Stimulated activated CD8-positive, alpha-beta memory T cell treated with anti-CD3 and anti-CD28 coated beads, Interleukin-12 subunit alpha, Interleukin-12 subunit beta, amount 100 ng/mL, for 1 hour (primary cell): ENCODE measurements around the gene DEFB124.
"Not testable (repeated sequence)": the region's sequence is repeated elsewhere in the genome, so short reads cannot be mapped to it uniquely, and the experiment has no call there.

ENCODE experiments used
- DNase-seq: peaks from one replicate; pipeline ENCODE4 v3.0.0-alpha.2; 2020; ENCODE audit warnings: low read depth

Gene DEFB124, protein sequence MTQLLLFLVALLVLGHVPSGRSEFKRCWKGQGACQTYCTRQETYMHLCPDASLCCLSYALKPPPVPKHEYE

DNA sequence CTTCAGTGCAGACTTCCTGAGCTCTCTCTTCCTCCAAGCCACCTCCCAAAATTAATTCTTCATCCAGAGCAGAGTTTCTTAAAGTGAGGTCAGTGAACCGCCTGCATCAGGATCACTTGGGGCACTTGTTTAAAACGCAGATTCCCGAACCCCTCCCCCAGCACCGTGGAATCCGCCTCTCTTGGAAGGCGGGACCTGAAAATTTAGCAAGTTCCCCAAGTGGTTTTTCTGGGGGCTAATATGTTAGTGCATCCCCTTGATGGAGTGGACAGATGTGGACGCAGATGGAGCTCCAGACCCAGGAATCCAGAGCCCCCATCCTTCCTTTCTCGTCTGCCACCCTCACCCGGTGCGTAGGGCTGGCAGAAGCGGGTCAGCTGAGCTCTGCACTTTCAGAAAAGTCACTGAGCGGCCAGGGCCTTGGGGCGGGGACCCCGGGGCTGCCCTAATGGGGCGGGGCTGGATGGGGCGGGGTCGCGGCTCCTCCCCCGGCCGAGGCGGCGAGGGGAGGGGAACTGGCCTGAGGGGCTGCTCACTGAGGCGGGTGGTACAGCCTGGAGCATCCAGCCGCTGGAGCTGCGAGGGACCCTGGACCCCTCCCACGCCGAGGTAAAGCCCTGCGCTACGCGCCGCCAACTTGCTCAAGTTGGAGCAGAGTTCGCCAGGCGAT, at the start of gene DEFB124, which contains the start of gene REM1:
DEFB124 (minus strand) TSS at position 370 of the 670 bp plus-strand sequence. CDS start 2,114 bp downstream, outside the sequence.
REM1 (plus strand) TSS at position 531 of the 670 bp plus-strand sequence. CDS start 1,158 bp downstream, outside the sequence.
- DNase-seq = no peak

- no peak for DNase-seq
These were observed 48.7 kb upstream of the DEFB124 start for GRCh38 chr20:31523361-31524283.

DNA sequence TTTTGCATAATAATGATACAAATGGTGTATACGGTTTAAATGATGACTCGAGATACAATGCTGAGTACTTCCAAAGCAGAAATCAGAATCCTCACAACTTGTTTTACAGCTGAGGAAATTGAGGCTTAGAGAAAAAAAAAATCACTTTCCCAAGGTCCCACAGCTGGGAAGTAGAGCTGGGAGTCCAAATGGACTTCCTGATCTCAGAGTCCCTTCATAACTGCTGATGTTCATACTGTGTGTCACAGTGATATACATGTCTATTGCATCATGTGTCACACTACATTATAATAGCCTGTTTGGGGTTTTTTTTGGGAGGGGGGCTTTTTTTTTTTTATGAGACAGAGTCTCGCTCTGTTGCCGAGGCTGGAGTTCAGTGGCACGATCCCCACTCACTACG, 47.8 kb upstream of the DEFB124 start:
- DNase-seq = no peak

DNA sequence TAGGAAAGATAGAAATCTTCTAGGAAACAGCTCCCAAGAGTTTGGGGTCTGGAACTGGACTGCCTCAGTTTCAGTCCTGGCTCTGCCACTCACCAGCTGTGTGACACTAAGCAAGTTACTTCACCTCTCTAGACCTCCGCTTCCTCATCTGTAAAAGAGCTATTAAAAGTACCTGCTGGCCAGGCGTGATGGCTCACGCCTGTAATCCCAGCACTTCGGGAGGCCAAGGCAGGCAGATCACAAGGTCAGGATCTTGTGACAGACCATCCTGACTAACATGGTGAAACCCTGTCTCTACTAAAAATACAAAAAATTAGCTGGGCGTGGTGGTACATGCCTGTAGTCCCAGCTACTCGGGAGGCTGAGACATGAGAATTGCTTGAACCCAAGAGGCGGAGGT, 46.3 kb upstream of the DEFB124 start:
- not testable (repeated sequence) for DNase-seq

- DNase-seq = no peak
These were observed 42.4 kb upstream of the DEFB124 start for GRCh38 chr20:31517373-31517772.

DNA sequence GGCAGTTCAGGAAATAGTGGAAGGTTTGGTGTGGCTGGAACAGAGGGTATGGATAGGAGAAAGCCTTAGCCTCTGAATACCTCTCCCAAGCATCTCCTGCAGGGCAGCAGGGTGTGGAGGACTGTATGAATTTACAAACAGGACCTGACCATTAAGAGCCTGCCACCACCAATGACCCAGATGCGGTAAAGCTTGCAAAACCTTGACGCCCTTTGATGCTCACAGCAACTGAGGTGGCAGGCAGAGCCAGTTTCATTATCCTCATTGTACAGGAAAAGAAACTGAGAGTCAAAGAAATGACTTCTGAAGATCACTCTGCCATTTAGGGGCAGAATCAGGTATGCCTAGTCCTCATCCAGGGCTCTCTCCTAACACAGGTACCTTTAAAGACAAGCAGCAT, 41.7 kb upstream of the DEFB124 start:
- DNase-seq = no peak

DNA sequence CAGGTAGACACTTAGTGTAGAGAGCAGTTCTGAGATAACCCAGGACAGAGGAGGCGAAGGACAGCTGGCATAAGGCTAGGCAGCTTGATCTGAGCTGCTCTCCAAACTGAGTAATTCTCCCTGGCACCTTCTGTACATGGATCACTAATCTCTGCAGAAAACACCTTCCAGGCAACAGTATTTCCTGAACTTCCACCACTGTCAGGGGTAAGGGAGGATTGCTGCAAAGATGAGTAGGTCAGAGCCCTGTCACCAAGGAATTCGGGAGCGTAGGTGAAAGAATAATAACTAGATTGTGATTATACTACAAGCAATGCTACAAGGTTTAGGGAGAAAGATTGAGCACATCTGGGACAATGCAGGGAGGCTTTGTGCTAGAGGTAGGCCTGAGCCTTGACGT, 41.2 kb upstream of the DEFB124 start:
- no peak for DNase-seq

- no peak for DNase-seq
These were observed 40.8 kb upstream of the DEFB124 start for GRCh38 chr20:31515775-31516107.

DNA sequence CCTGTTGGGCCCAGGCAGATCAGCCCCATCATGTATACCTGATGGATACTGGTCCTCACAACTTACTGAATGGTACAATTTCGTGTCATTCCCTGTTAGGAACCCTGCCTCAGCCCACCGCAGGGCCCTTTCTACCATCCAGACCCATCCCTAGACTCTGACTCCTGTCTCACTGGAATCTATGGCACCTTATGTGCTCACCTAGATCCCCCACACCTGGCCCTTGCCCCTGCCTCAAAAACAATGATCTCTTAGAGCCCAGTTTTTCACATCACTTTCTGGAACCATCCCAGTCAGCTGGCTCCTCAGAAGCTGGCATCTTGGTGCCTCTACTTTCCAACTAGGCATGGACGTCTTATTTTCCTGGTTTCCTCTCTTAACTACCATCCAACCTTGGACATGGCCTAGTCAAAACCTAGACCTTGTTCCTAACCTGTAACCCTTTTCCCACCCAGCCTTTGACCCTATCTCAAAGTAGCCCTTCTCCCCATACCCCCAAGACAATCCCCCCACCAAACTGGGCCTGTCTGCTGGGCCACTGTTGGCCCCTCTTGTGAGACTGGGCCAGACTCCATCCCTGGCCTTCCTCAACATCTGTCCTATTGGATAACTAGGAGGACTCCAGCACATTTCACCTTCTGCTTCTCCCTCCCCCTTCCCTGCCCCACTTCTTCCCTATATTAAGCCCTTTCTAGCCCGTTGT, 40.3 kb upstream of the DEFB124 start:
- no peak for DNase-seq

- peak; percentile 79 for DNase-seq
These were observed 39.5 kb upstream of the DEFB124 start, which contains the start of gene HM13 for GRCh38 chr20:31514154-31515071. Gene HM13, plus strand, starts transcription at chr20:31514442. Its CDS starts 110 bp downstream, at chr20:31514552.

- no peak for DNase-seq
These were observed 33.8 kb upstream of the DEFB124 start for GRCh38 chr20:31508517-31509244.

DNA sequence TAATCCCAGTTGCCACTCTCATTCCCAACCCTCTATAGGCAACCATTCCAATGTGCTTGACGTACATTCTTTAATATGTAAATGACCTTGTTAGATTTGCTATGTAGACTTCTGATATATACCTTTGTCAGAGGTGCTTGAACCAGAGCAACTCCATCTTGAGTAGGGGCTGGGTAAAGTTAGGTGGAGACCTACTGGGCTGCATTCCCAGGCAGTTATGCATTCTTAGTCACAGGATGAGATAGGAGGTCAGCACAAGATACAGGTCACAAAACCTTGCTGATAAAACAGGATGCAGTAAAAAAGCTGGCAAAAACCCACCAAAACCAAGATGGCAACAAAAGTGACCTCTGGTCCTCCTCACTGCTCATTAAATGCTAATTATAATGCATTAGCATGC, 31.0 kb upstream of the DEFB124 start:
- DNase-seq = no peak

- DNase-seq = peak; percentile 64
These were observed 28.2 kb upstream of the DEFB124 start for GRCh38 chr20:31502884-31503673.

- no peak for DNase-seq
These were observed 25.6 kb upstream of the DEFB124 start for GRCh38 chr20:31500527-31500926.

DNA sequence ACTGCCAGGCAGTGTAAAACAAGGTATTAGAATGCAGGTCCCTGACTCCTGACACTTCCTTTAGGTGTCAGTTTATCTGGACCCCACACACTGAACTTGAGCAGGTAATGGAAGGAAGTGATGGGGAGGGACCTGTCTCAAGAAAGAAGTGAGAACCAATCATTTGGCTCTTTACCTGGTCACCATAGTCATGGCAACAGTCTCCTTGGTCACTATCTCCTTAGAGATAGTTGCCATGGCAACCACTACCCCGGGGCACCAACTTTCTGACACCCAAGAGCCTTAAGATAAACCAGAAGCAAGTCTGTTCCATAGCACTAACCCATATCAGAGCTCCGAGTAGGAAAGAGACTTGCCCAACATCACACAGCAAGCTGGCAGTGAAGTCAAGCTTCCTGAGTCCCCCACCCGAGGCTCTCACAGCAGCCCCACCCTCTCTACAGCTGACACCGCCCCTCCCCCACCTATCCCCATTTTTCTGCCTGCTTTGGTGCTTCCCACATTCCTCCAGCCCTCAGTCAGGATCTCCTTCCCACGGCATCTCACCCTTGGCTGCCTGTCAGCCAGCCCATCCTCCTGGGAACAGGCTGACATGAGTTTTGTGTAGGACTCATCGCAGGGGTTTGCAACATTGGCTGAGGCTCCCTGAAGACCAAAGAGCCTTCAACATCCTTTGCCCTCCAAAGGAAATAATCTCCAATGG, 23.1 kb upstream of the DEFB124 start:
- DNase-seq = no peak

GRCh38 chr20:31496761-31497295, 21.9 kb upstream of the DEFB124 start:
- no peak for DNase-seq

DNA sequence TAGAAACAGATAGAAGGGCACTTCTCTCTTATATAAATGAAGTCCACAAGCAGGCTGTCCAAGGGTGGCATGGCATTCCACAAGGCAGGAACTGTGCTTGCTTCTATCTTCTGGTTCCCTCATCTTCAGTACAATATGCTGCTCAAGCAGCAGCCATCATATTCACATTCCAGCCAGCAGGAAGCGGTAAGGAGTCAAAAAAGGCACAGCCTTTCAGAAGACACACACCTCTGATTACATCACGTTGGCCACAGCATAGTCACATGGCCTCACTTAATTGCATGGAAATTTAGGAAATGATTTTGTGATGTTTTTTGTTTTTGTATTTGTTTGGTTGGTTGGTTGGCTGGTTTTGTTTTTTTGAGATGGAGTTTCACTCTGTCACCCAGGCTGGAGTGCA, 19.2 kb upstream of the DEFB124 start:
- DNase-seq = no peak

DNA sequence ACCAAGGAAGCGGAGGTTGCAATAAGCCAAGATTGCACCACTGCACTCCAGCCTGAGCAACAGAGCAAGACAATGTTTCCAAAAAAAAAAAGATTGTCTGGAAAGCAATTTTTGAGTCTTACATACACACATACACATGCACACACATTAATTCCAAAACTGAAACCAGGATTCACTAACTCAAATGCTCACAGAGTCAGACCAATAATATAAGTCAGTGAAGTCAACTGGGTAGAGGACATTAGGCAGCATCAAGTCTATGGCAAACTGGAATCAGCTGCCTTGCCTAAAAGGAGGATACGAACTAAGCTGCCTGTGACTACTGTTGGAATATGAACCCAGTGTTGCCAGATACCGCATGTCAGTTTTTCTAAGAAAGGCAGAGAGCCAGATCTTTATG, 15.8 kb upstream of the DEFB124 start:
- DNase-seq = no peak

DNA sequence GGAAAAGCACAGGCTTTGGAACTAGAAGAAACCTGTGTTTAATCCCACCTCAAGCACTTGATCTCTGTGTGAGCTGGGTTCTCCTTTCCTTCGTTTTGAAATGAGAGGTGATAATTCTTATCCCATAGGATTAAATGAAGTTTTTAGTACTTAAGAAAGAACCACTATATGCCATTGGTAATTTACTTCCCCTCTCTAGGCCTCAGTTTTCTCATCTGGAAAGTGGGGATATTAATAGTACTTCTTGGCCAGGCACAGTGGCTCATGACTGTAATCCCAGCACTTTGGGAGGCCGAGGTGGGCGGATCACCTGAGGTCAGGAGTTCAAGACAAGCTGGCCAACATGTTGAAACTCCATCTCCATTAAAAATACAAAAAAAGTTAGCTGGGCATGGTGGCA, 14.2 kb upstream of the DEFB124 start:
- DNase-seq = no peak
